HEK293 (cell line): ENCODE data around the gene STRN3.

ENCODE experiments used
- CTCF ChIA-PET: fragments of 350-600 bp; formaldehyde crosslinking; extraction: SDS; loops from one replicate; lab custom pipeline; 2021; ENCODE audit warnings: antibody characterized with exemption; lab: Yijun Ruan, JAX
- POLR2A ChIA-PET: fragments of 300-600 bp; formaldehyde crosslinking; extraction: SDS; loops from one replicate; lab custom pipeline; 2020; ENCODE audit warnings: antibody characterized with exemption, inconsistent platforms; lab: Yijun Ruan, JAX
- H3K27ac ChIP-seq: fragments of 200-500 bp; sonication (Bioruptor generic); 2 replicates; pipeline ENCODE4 v1.5.1; 2014; ENCODE audit warnings: low read depth, low read length, control low read depth, inconsistent platforms; ENCODE audit errors: extremely low read depth
- H3K36me3 ChIP-seq, 2 experiments: fragments of 200-500 bp in 1 of 2; sonication (Bioruptor generic) in 1 of 2; 1 replicate in 1 of 2; 2 replicates in 1 of 2; pipeline ENCODE4 v1.5.1; 2014 to 2017; ENCODE audit warnings: inconsistent platforms in 2 of 2, low read length in 2 of 2; ENCODE audit not compliant: control insufficient read depth in 2 of 2, insufficient read depth in 1 of 2
- H3K4me1 ChIP-seq: fragments of 200-500 bp; sonication (Bioruptor generic); 2 replicates; pipeline ENCODE4 v1.5.1; 2014; ENCODE audit warnings: mild to moderate bottlenecking, low read length, inconsistent platforms; ENCODE audit not compliant: control insufficient read depth, insufficient read depth
- H3K4me3 ChIP-seq: 2 replicates; pipeline ENCODE4 v1.5.1; 2011; ENCODE audit warnings: low read depth, mild to moderate bottlenecking, control low read depth, low read length, moderate library complexity
- H3K9me3 ChIP-seq: fragments of 200-500 bp; sonication (Bioruptor generic); 2 replicates; pipeline ENCODE4 v1.5.1; 2014; ENCODE audit warnings: low read depth, low read length, inconsistent platforms; ENCODE audit not compliant: control insufficient read depth, insufficient read depth
- BCL6B ChIP-seq: fragments of 450-650 bp; formaldehyde crosslinking; IDR thresholded peaks from 2 replicates; pipeline ENCODE4 v1.5.1; 2017; ENCODE audit warnings: missing biosample characterization, missing genetic modification characterization
- EGR2 ChIP-seq: fragments of 450-650 bp; formaldehyde crosslinking; IDR thresholded peaks from 2 replicates; pipeline ENCODE4 v1.5.1; 2016; ENCODE audit warnings: low read depth, missing biosample characterization, missing genetic modification characterization
- HOXC10 ChIP-seq: sonication (generic); formaldehyde crosslinking; IDR thresholded peaks from 2 replicates; pipeline ENCODE4 v1.8.1; 2023; ENCODE audit warnings: mild to moderate bottlenecking, missing genetic modification reagents
- KLF1 ChIP-seq: fragments of 450-650 bp; formaldehyde crosslinking; IDR thresholded peaks from 2 replicates; pipeline ENCODE4 v1.5.1; 2016; ENCODE audit warnings: missing biosample characterization, missing genetic modification characterization
- RBAK ChIP-seq: fragments of 450-650 bp; formaldehyde crosslinking; IDR thresholded peaks from 2 replicates; pipeline ENCODE4 v1.5.1; 2016; ENCODE audit warnings: missing biosample characterization, missing genetic modification characterization
- SCRT1 ChIP-seq: fragments of 450-650 bp; formaldehyde crosslinking; IDR thresholded peaks from 2 replicates; pipeline ENCODE4 v1.5.1; 2016; ENCODE audit warnings: missing biosample characterization, missing genetic modification characterization, borderline replicate concordance
- ZBTB26 ChIP-seq: fragments of 450-650 bp; formaldehyde crosslinking; optimal IDR thresholded peaks from 2 replicates; pipeline ENCODE3; 2016; ENCODE audit warnings: missing biosample characterization, mild to moderate bottlenecking, missing genetic modification characterization
- ZFP41 ChIP-seq: fragments of 450-650 bp; formaldehyde crosslinking; IDR thresholded peaks from 2 replicates; pipeline ENCODE4 v1.5.1; 2016; ENCODE audit warnings: missing biosample characterization, missing genetic modification characterization, borderline replicate concordance
- ZNF140 ChIP-seq: fragments of 450-650 bp; formaldehyde crosslinking; IDR thresholded peaks from 2 replicates; pipeline ENCODE4 v1.5.1; 2016; ENCODE audit warnings: missing biosample characterization, missing genetic modification characterization
- ZNF221 ChIP-seq: fragments of 450-650 bp; formaldehyde crosslinking; IDR thresholded peaks from 2 replicates; pipeline ENCODE4 v1.5.1; 2017; ENCODE audit warnings: missing biosample characterization, missing genetic modification characterization, borderline replicate concordance
- ZNF23 ChIP-seq: fragments of 450-650 bp; formaldehyde crosslinking; IDR thresholded peaks from 2 replicates; pipeline ENCODE4 v1.5.1; 2016; ENCODE audit warnings: missing biosample characterization, missing genetic modification characterization, borderline replicate concordance
- ZNF239 ChIP-seq: fragments of 450-650 bp; formaldehyde crosslinking; IDR thresholded peaks from 2 replicates; pipeline ENCODE4 v1.5.1; 2016; ENCODE audit warnings: missing biosample characterization, missing genetic modification characterization
- ZNF24 ChIP-seq: fragments of 450-650 bp; formaldehyde crosslinking; IDR thresholded peaks from 2 replicates; pipeline ENCODE4 v1.5.1; 2016; ENCODE audit warnings: missing biosample characterization, missing genetic modification characterization
- ZNF629 ChIP-seq: fragments of 450-650 bp; formaldehyde crosslinking; IDR thresholded peaks from 2 replicates; pipeline ENCODE4 v1.5.1; 2017; ENCODE audit warnings: missing biosample characterization, missing genetic modification characterization
- ZNF645 ChIP-seq: fragments of 450-650 bp; formaldehyde crosslinking; IDR thresholded peaks from 2 replicates; pipeline ENCODE4; 2016; ENCODE audit warnings: missing biosample characterization, missing genetic modification characterization
- ZNF707 ChIP-seq: fragments of 450-650 bp; formaldehyde crosslinking; IDR thresholded peaks from 2 replicates; pipeline ENCODE4 v1.5.1; 2016; ENCODE audit warnings: missing biosample characterization, missing genetic modification characterization
- ZNF777 ChIP-seq: fragments of 450-650 bp; formaldehyde crosslinking; IDR thresholded peaks from 2 replicates; pipeline ENCODE4 v1.5.1; 2017; ENCODE audit warnings: missing biosample characterization, missing genetic modification characterization, borderline replicate concordance
- ZNF792 ChIP-seq: fragments of 450-650 bp; formaldehyde crosslinking; IDR thresholded peaks from 2 replicates; pipeline ENCODE4 v1.5.1; 2016; ENCODE audit warnings: missing biosample characterization, missing genetic modification characterization
- TF ChIP-seq, protein P1 (sequence below): fragments of 450-650 bp; formaldehyde crosslinking; IDR thresholded peaks from 2 replicates; pipeline ENCODE4 v1.5.1; 2016; ENCODE audit warnings: missing biosample characterization, missing genetic modification characterization

Gene STRN3

DNA sequence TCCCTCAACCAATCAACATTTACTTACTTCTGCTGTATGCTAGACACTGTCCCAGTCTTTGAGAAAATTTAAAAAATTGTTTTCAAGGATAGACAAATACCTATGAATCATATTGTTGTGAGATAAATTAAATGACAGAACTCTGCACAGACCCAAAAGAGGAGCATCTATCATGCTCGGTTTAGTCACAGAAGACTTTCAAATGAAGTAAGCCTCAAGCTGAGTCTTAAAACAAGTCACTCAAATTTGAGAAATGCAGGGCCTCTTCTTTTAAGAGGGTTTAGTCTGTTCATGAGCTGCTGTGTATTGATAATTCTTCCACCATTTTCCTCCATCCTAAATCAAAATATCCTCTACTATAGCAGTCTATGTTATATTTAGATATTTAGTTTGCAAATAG is 176.2 kb downstream of the STRN3 start:
- Histone ChIP-seq H3K27ac (no peak overlapping the region), H3K9me3 (no peaks in the 10 kb centered on the region), H3K4me1 (no peaks in the 10 kb centered on the region), H3K4me3 (no peak overlapping the region), H3K36me3 (no peaks in the 10 kb centered on the region)
- CTCF ChIA-PET: no interaction called here
- no peak for TF ChIP-seq ZFP41 (tag by site-specific recombination)
- TF ChIP-seq, protein P1, sequence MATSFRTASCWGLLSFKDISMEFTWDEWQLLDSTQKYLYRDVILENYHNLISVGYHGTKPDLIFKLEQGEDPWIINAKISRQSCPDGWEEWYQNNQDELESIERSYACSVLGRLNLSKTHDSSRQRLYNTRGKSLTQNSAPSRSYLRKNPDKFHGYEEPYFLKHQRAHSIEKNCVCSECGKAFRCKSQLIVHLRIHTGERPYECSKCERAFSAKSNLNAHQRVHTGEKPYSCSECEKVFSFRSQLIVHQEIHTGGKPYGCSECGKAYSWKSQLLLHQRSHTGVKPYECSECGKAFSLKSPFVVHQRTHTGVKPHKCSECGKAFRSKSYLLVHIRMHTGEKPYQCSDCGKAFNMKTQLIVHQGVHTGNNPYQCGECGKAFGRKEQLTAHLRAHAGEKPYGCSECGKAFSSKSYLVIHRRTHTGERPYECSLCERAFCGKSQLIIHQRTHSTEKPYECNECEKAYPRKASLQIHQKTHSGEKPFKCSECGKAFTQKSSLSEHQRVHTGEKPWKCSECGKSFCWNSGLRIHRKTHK (tag by site-specific recombination): no peak
- POLR2A ChIA-PET: no interaction called here

GRCh38 chr14:30849354-30849753 is 176.8 kb downstream of the STRN3 start:
- no peak for TF ChIP-seq SCRT1 (tag by site-specific recombination)
- TF ChIP-seq, all 188 proteins: peak for 0
- Histone ChIP-seq H3K4me3 (no peak overlapping the region), H3K36me3 (no peaks in the 10 kb centered on the region), H3K4me1 (no peaks in the 10 kb centered on the region), H3K27ac (no peak overlapping the region), H3K9me3 (no peaks in the 10 kb centered on the region)
- CTCF ChIA-PET: interaction anchor here (0.6 kb wide), 1 partner anchor 20 kb away, joined by 3 read pairs; no protein-coding TSS in a partner anchor
- POLR2A ChIA-PET: no interaction called here

DNA sequence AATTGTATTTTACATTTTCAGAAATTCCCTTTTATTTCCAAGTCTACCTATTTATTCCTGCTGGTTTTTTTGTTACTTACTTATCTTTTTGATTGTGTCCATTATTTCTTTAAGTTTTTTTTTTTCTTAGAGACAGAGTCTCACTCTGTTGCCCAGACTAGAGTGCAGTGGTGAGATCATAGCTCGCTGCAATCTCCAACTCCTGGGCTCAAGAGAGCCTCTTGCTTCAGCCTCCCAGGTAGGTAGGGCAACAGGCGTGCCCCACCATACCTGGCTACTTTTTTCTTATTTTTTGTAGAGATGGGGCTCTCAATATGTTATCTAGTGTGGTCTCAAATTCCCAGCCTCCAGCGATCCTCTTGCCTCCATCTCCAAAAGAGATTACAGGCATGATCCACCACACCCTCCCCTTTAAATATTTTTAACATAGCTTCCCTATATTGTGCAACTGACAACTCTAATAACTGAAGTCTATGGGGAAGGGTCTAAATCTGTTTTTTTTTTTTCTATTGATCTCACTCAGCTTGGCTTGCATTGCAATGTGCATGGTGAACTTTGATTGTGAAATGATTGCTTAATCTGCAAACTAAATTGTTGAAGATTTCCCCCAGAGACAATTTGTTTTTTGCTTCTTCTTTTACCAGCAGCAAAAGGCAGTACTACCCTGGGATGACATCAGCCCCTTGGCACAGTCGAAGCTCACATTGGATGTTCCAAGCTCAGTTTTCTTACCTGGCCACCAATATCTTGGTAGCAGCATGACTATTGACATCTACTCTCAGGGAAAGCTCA is 177.5 kb downstream of the STRN3 start:
- ChIA-PET POLR2A (no interaction called here), CTCF (interaction anchor here (0.6 kb wide), 2 partner anchors 20 to 139 kb away, joined by 3 read pairs; no protein-coding TSS in a partner anchor)
- Histone ChIP-seq H3K4me3 (no peak overlapping the region), H3K27ac (no peak overlapping the region), H3K9me3 (no peaks in the 10 kb centered on the region), H3K36me3 (no peaks in the 10 kb centered on the region), H3K4me1 (no peaks in the 10 kb centered on the region)
- TF ChIP-seq ZNF707 (tag by site-specific recombination): no peak
- TF ChIP-seq RBAK (tag by site-specific recombination): no peak
- no peak for TF ChIP-seq ZNF645 (tag by site-specific recombination)
- no peak for TF ChIP-seq BCL6B
- TF ChIP-seq ZNF239 (tag by site-specific recombination): no peak
- TF ChIP-seq ZNF629 (tag by site-specific recombination): no peak
- no peak for TF ChIP-seq EGR2 (tag by site-specific recombination)
- no peak for TF ChIP-seq ZNF23
- TF ChIP-seq ZNF140 (tag by site-specific recombination): no peak
- TF ChIP-seq ZNF221: no peak
- no peak for TF ChIP-seq SCRT1 (tag by site-specific recombination)
- no peak for TF ChIP-seq ZNF24 (tag by site-specific recombination)
- TF ChIP-seq HOXC10: no peak
- TF ChIP-seq ZNF792: no peak
- no peak for TF ChIP-seq ZBTB26 (tag by site-specific recombination)
- no peak for TF ChIP-seq KLF1 (tag by site-specific recombination)
- TF ChIP-seq ZNF777 (tag by site-specific recombination): no peak
